GM03348 (cell line): ENCODE measurements around the gene CD300LB.
A peak's percentile ranks its signal among the peaks of the same experiment; 100 is the strongest.
"Not testable (repeated sequence)": the region's sequence is repeated elsewhere in the genome, so short reads cannot be mapped to it uniquely, and the experiment has no call there.

ENCODE experiments used
- DNase-seq: peaks from one replicate; pipeline ENCODE4 v3.0.0; 2012; ENCODE audit warnings: low spot score

The CD300LB gene

DNA sequence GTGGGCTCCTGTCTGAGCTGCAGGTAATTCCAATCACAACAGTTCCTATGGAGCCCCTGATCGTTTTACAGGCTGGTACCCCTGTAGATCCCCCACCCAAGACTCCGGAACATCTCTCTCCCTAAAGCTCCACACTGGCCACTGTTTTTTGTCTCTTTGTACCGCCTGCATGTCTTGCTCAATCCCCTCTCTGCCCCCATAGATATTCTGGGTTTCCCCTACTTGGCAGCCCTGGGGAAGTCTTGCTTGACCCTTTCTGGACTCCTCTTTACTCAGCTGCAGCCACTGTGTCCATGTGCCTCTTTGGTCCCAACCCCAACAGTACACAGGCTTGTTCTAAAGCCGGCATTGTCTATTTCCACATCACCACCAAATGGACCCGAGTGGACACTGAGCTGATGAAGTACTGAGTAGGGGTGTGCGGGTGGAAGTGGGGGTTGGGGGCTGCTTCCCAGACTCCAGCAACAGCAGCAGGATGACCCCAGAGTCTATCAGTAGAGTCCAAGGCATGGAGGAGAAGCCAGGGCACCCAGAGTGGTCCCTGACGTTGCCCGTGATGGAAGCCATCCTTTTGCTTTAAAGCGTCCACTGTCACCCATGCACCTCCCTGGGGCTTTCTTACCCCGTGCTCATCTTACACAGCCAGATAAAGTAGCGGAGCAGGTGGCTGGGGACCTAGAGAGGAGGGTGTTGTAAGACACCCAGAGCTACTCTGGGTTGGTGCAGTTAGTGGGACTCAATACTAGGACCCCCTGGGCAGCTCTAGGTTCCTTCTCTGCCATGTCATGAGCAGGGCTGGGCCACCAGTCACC is 6.4 kb downstream of the CD300LB start:
- DNase-seq: peak; percentile 2

DNA sequence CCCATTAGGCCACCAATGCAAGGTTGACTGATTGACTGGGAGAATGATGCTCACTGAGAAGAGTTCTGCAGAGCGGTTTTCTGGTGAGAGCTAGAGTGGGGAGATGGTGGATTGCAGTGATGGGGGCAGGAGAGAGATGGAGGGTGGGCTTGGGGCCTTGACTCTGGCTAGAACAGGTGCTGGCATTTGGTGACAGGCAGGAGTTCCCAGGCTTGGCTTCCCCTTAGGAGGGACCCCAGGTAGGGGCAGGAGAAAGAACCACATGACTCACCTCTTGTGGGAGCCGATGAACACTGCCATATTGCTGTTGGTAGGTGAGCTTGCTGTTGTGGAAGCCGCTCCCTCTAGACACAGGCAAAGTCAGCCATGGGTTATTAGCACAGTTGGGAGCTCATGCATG is 8.0 kb downstream of the CD300LB start:
- no peak for DNase-seq

DNA sequence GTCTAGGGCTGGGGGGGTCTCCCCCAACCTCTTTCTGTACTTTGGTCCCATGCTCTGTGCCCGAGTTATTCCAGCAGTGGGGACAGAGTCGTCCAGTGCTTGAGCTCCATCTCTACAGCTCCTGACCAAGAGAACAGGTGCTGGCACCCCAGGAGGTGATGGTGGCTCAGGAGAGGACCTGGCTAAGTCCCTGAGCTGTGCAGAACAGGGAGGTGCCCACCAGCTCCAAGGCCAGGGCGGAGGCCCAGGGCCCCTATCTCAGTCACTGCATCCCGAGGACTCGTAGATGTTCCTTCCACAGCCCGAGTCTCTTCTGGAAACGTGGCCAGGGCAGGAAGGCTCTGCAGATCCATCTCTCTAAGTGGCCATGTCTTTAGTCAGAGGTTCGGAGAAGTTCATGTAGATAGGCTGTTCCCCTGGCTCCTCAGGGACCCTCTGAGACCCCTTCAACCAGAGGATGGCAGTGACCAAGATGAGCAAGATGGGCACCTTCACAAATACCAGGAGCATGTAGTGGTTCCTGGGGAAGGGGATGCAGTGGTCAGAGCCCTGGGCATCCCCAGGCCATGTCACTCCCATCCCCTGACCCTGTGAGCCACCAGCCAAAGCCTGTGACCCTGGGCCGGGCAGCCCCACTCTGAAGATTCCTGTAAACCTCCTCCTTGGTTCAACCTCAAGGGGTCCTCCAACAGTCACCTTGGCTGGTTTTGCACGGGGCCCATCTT is 8.7 kb downstream of the CD300LB start:
- peak; percentile 5 for DNase-seq

DNA sequence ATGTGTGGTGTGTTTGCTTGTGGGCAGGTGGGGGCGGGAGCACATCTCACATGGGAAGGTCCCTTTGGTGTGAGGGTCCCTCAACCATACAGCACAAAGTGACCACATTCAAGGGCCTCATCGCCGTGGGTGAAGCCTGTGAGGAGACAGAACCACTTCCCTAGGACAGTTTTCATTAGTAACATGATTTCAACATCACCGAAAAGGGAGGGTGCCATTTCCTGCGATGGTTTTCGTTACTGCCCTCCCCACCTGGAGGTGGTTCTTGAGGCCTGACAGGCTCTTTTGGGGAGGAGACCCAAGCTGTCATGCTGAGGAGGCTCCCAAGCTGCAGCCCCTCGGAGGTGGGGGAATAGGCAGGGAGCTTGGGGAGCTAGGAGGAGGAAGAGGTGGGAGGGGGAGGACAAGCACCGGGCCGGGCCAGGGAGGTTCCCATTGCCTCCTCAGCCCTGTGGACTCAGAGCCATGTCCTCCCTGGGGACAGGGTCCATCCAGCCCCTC is 9.5 kb downstream of the CD300LB start:
- peak; percentile 9 for DNase-seq

DNA sequence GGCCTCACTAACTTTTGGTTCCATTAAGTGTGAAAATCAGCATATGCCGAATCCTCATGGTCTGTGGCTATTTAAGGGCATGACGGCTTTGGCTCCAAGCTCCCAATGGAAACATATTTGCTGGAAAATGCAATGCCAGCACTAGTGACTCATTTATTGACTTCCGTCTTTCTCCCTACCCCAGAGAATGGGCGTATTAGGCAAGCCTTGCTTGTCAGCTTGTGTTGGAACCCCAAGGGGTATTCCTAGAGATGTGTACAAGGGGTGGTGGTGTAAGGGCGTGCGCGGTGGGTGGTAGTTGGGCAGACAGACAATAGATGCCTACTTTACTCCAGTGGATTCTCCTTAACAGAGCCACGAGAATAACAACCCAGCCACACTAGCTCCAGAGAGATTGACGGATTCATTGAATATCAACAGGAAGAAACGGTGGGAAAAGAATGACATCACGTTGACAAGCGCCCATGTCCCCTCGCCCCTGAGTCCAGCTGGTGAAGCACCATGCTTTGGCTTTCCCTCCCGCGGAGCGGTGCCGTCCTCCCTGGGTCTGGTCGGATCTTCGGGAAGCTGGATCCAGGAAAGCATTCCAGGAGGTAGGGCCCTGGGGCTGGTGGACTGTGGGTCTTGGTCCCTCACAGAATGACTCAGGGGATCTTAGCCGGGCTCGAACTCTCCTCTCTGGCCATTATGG is 10.3 kb downstream of the CD300LB start:
- peak; percentile 2 for DNase-seq

DNA sequence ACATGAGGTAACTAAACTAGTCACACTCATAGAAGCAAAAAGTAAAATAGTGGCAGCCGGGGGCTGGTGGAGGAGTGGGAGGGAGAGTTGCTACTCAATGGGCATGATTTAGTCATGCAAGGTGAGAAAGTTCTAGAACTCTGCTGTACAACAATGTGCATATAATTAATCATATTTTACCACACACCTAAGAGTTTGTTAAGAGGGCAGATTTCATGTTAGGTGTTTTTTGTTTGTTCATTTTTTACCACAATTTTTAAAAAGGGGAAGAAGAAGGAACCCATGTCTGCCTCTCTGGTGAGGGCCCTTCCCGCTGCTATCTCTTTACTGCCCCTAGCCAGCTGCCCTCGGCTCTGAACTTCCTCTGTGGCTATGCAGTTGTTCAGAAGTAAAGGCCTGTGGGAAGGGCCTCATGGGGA is 11.2 kb downstream of the CD300LB start:
- peak; percentile 0 for DNase-seq

DNA sequence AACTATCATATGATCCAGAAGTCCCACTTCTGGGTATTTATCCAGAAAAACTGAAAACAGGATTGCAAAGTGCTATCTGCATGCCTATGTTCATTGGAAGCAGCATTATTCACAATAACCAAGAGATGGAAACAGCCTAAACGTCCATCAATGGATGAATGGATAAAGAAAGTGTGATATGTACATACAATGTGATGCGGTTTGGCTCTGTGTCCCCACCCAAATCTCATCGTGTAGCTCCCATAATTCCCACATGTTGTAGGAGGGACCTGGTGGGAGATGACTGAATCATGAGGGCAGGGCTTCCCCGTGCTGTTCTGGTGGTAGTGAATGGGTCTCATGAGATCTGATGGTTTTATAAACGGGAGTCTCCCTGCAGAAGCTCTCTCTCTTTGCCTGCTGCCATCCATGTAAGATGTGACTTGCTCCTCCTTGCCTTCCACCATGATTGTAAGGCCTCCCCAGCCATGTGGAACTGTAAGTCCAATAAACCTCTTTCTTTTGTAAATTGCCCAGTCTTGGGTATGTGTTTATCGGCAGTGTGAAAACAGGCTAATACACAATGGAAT is 12.8 kb downstream of the CD300LB start:
- DNase-seq: not testable (repeated sequence)

DNA sequence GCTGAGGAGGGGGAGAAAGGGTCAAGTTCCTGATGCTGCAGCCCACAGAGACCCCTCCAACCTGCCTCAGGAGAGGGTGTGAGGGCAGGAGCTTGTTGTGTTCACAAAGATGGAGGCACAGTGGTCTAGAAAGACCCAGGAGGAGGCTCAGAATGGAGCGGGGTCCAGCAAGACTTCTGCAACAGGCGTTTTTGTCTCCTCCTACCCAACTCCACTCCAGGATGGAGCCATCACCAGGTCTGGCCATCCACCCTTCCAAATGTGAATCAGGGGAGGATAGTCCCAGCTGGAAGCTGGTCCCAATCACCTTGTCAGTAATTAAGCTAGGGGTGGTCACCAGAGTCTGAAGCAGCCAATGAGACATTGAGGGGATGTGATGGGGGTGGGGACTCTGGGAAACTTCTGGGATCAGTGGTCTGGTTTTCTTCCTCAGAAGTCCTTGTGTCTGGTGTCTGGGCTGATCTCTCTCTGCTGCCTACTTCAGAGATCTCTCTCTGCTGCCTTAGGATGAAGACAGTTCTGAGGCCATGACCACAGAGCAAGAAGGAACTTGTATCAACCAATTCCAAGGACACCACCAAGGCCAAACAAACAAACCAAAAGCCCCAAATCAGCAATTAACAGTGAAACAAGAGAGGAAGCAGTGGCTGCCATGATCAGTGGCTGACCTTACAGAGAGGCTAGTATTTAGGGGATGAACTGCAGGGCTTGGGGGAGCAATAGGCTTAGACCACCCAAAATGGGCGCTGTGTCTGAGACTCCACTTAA is 14.5 kb downstream of the CD300LB start:
- no peak for DNase-seq

DNA sequence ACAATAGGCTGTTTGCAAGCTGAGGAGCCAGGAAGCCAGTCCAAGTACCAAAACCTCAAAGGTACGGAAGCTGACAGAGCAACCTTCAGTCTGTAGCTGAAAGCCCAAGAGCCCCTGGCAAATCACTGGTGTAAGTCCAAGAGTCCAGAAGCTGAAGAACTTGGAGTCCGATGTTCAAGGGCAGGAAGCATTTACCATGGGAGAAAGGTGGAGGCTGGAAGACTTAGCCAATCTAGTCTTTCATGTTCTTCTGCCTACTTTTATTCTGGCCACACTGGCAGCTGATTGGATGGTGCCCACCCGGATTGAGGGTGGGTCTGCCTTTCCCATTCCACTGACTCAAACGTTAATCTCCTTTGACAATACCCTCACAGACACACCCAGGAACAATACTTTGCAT is 15.3 kb downstream of the CD300LB start:
- DNase-seq: no peak

DNA sequence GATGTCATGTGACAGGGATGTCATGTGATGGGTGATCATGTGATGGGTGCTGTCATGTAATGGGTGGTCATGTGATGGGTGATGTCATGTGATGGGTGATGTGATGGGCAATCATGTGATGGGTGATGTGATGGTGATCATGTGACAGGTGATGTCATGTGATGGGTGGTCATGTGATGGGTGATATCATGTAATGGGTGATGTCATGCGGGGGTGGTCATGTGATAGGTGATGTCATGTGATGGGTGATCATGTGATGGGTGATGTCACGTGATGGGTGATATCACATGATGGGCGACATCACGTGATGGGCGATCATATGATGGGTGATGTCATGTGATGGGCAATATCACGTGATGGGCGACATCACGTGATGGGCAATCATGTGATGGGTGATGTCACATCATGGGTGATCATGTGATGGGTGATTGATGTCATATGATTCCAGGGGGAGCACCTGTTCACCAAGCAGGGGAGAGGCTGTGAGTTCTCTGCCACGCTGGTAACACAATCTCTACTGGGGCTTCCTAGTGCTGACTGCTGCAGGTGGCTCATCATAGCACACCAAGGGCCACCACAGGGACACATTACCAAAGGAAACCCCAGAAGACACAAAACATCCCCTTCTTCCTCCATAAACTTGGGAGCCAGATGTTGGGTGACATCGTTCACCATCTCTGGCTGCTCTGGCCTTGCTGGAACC is 16.5 kb downstream of the CD300LB start:
- peak; percentile 8 for DNase-seq

DNA sequence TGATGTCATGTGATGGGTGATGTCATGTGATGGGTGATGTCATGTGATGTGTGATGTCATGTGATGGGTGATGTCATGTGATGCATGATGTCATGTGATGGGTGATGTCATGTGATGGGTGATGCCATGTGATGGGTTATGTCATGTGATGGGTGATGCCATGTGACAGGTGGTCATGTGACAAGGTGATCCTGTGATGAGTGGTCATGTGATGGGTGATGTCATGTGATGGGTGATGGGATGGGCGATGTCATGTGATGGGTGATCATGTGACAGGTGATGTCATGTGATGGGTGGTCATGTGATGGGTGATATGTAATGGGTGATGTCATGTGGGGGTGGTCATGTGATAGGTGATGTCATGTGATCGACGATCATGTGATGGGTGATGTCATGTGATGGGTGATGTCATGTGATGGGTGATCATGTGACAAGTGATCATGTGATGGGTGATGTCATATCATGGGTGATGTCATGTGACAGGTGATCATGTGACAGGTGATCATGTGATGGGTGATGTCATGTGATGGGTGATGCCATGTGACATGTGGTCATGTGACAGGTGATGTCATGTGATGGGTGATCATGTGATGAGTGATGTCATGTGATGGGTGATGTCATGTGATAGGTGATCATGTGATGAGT is 17.2 kb downstream of the CD300LB start:
- peak; percentile 17 for DNase-seq

DNA sequence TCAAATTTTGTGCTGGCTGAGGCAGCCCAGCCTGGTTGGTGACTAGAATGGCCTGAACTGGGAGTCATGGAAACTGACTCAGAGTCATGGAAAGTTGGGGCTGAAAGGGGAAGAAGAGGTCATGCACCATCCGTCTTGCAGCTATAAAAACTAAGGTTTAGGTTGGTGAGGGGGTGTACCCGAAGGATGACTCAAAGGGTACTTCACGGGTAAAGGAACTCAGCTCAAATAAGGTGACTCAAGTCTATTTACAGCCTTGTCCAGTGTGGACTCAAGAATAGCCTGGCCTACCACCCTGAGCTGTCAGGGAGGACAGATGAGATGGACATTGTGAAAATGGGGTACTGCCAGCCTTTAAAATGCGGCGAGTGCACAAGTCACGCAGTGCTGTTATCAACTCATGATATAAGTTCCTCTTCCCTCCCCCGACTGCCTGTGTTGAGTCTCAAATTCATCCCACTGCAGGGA is 18.6 kb downstream of the CD300LB start:
- DNase-seq: no peak

DNA sequence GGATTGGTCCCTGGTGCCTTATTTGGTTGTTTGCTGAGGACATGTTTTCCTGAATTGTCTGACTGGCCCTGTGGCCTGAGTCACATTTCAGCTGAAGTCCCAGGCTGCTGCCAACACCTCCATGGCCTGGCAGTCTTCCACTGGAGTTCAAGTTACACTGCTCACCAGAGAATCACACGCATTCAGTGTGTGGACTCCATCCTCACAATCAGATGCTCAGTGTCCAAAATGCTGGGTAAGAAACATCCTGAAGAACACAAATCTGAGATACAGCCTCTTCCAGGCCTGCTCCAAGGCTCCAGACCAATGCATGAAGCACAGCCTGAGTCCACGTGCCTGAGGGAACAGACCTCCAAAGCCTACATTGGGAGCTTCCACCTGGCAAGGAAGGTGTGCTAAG is 19.2 kb downstream of the CD300LB start:
- DNase-seq: no peak

DNA sequence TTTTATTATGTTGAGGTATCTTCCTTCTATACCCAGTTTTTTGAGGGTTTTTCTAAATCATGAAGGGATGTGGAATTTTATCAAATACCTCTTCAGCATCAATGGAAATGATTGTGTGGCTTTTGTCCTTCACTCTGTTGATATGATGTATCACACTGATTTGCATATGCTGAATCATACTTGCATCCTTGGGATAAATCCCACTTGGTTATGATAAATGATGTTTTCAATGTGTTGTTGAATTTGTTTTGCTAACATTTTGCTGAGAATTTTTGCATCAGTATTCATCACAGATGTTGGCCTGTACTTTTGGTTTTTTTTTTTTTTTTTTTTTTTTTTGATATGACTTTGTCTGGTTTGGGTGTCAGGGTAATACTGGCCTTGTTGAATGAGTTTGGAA is 23.1 kb downstream of the CD300LB start:
- no peak for DNase-seq

DNA sequence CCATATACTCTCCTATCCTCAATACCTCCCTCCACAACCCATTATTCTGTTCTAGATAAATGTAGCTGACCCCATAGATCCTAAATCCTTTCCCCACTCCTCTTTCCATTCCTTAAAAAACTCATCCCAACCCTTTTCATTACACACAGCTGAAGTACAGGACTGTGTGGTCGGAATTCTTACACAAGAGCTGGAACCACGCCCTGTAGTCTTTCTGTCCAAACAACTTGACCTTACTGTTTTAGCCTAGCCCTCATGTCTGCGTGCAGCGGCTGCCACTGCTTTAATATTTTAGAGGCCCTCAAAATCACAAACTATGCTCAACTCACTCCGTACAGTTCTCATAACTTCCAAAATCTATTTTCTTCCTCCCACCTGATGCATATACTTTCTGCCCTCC is 27.3 kb downstream of the CD300LB start:
- not testable (repeated sequence) for DNase-seq

DNA sequence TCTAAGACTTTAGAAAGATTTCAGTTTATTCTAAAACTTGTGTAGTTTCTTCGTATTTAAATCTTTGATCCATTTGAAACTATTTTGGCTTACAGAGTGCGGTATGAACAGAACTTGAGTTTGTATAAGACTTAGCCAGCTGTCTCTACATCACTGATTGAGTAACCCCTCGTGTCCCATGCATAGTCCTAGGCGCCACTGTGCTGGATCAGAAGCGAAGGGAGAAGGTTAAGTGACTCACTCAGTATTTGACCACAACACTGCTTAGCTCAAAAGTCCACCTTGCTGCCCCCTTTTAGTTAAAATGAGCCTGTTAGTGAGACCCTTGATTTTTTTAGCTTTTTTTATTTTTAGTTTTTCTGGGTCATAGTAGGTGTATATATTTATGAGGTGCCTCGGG is 28.4 kb downstream of the CD300LB start:
- DNase-seq: no peak

DNA sequence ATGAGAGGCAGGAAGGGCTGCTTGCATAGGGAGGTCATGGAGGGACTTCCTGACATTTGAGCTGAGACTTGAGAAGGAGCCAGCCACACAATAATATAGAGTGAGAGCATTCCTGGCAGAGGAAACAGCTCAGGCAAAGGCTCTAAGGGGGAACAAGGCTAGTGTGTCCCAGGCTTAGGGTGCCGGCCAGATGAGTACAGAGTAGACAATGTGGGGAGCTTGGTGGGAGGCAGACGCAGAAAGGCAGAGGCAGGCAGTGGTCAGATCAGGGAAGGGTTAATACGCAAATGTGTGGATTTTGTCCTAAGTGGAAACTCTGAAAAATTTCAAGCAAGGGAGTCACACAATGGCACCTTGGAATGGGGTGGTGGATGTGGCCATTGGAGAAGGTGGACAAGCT is 31.3 kb downstream of the CD300LB start:
- no peak for DNase-seq

DNA sequence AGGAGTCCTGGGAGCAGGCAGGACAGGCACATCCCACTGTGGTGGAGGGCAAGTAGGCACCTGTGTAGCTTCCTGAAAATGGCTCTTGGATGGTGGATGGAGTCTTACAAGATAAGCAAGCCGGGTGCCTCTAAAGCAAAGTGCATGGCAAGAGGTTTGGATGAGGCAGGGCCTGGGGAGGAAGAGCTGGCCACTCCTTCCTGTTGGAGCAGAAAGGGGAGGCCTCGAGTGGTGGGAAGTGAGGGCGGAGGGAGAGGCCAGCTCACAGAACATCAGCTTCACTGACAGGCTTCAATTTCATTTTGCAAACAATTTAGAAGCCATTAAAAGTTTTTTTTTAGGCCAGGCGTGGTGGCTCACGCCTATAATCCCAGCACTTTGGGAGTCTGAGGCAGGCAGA is 33.8 kb downstream of the CD300LB start:
- DNase-seq: peak; percentile 0

DNA sequence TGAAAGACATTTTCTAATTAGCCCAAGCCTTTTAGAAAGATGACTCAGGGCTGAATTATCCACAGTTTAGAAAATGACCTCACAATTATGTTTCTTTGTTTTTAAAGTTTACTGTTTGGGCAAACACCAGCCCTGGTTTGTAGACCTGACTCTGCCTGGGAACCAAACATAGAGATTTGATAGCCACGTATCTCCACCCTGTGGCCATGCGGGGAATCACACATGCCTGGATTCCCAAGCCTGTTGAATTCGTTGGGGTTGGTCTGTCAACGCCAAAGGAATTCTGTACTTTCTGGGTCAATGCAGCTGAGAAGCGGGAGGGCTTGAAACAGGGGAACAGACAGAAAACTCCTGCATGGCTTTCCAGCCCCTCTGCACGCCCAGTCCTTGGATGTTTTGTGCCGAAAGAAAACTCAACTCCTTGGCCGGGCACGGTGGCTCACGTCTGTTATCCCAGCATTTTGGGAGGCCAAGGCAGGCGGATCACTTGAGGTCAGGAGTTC is 37.9 kb downstream of the CD300LB start:
- DNase-seq: peak; percentile 83

DNA sequence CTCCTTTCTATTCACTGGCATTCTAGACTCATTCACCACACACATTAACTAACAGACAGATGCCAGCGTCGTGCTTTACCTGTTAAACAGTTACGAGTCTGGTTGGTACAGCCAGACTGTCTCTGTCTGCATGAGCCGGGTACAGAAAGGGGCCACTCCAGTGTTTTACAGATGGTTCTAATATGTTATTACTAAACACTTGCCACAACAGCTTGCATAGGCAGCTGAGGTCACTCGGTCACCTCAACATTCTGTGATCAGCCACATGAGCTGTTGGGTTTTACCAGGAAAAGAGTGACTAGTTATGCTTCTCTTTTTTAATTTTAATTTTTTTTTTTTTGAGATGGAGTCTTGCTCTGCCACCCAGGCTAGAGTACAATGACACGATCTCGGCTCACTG is 39.6 kb downstream of the CD300LB start:
- peak; percentile 1 for DNase-seq
